Measurements from ENCODE around the gene GPX7. TPM values are rescaled to one million over a fixed set of nuclear protein-coding genes. Genes with fewer than 3 reads are reported as not detected.

The GPX7 gene
- total RNA-seq = 1.1 and 1.7 TPM in 2 replicates

- H3K27me3 ChIP-seq (ENCODE audit: control insufficient read depth, insufficient read depth, low read length) = no peaks in the 10 kb centered on the region
- no peak for TF ChIP-seq CTCF (IDR thresholded peaks at IDR 0.05; ENCODE audit: insufficient read depth, low read length, severe bottlenecking)
- no peak for DNase-seq (ENCODE audit: low read depth)
- H3K36me3 ChIP-seq (ENCODE audit: control insufficient read depth, insufficient read depth, low read length) = no peaks in the 10 kb centered on the region
- peak within 1 kb of the TSS; percentile 42 for H3K4me3 ChIP-seq (ENCODE audit: low read depth, low read length)
- FAIRE-seq = no peak
Measured at GRCh38 chr1:52601991-52602855, at the start of gene GPX7. Gene GPX7, plus strand, starts transcription at chr1:52602371. Its CDS starts 39 bp downstream, at chr1:52602410.

GRCh38 chr1:52552505-52553361 lies 49.4 kb upstream of the GPX7 start, which contains the start of gene TUT4:
Gene TUT4, minus strand, starts transcription at chr1:52553092. Its CDS starts 26,812 bp downstream, at chr1:52526280.
- DNase-seq (ENCODE audit: low read depth) (peak; percentile 28), FAIRE-seq (no peak)
- Histone ChIP-seq H3K27me3 (ENCODE audit: control insufficient read depth, insufficient read depth, low read length) (no peaks in the 10 kb centered on the region), H3K4me3 (ENCODE audit: low read depth, low read length) (peak within 1 kb of the TSS; percentile 91), H3K36me3 (ENCODE audit: control insufficient read depth, insufficient read depth, low read length) (no peaks in the 10 kb centered on the region)
- peak; percentile 18 for TF ChIP-seq CTCF (IDR thresholded peaks at IDR 0.05; ENCODE audit: insufficient read depth, low read length, severe bottlenecking)

- FAIRE-seq = no peak
- peak; percentile 32 for DNase-seq (ENCODE audit: low read depth)
- no peaks in the 10 kb centered on the region for H3K27me3 ChIP-seq (ENCODE audit: control insufficient read depth, insufficient read depth, low read length)
- no peak for TF ChIP-seq CTCF (IDR thresholded peaks at IDR 0.05; ENCODE audit: insufficient read depth, low read length, severe bottlenecking)
- H3K4me3 ChIP-seq (ENCODE audit: low read depth, low read length) = peak overlapping the region; percentile 91
- H3K36me3 ChIP-seq (ENCODE audit: control insufficient read depth, insufficient read depth, low read length) = no peaks in the 10 kb centered on the region
Measured at GRCh38 chr1:52553362-52554266, 48.6 kb upstream of the GPX7 start.

GRCh38 chr1:52554267-52554640 lies 47.9 kb upstream of the GPX7 start:
- H3K4me3 ChIP-seq (ENCODE audit: low read depth, low read length) = no peak overlapping the region
- H3K36me3 ChIP-seq (ENCODE audit: control insufficient read depth, insufficient read depth, low read length) = no peaks in the 10 kb centered on the region
- FAIRE-seq (no peak), DNase-seq (ENCODE audit: low read depth) (peak; percentile 5)
- H3K27me3 ChIP-seq (ENCODE audit: control insufficient read depth, insufficient read depth, low read length) = no peaks in the 10 kb centered on the region
- TF ChIP-seq CTCF (IDR thresholded peaks at IDR 0.05; ENCODE audit: insufficient read depth, low read length, severe bottlenecking) = no peak

GRCh38 chr1:52554756-52555155 lies 47.4 kb upstream of the GPX7 start:
- Histone ChIP-seq H3K27me3 (ENCODE audit: control insufficient read depth, insufficient read depth, low read length) (no peaks in the 10 kb centered on the region), H3K36me3 (ENCODE audit: control insufficient read depth, insufficient read depth, low read length) (no peaks in the 10 kb centered on the region), H3K4me3 (ENCODE audit: low read depth, low read length) (no peak overlapping the region)
- FAIRE-seq = no peak
- TF ChIP-seq CTCF (IDR thresholded peaks at IDR 0.05; ENCODE audit: insufficient read depth, low read length, severe bottlenecking) = no peak
- peak; percentile 86 for DNase-seq (ENCODE audit: low read depth)
